ENCODE measurements around the gene OR2A2. TPM values are rescaled to one million over a fixed set of nuclear protein-coding genes. Genes with fewer than 3 reads are reported as not detected.
A peak's percentile ranks its signal among the peaks of the same experiment; 100 is the strongest.
"Not testable (repeated sequence)": the region's sequence is repeated elsewhere in the genome, so short reads cannot be mapped to it uniquely, and the experiment has no call there.

OR2A2 gene
- total RNA-seq, 2 donors from 2014 or later, result not detected

DNA sequence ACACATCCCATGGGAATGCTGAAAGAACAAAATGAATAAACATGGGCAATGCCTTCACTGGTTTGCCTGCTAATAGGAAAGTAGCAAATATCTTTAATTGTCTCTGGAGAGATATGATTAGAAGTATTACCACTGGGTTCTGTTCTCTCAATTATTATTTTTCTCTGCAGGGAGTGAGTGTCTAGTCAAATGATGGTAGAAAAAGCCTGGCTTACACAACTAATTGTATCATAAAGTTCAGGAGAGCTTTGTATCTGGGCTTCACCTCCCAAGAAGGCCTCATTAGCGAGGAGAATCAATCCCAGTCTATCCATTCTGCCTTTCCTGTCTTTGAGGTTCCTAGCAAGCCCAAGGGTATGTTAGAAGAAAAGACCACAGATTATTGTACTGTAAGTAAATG, 13.5 kb downstream of the OR2A2 start, which contains the start of gene OR2A14:
Gene OR2A14 (plus strand): TSS at position 301 of the 400 bp plus-strand sequence. CDS start 5,937 bp downstream, outside the sequence.
- no peak for TF ChIP-seq CTCF (IDR thresholded peaks at IDR 0.05)

GRCh38 chr7:144127714-144128334, 18.4 kb downstream of the OR2A2 start:
- H3K4me1 ChIP-seq, result no peaks in the 10 kb centered on the region
- peak; percentile 86 for TF ChIP-seq CTCF (IDR thresholded peaks at IDR 0.05)
- intact Hi-C loops (cut with DNase I), result no loop called here
- H3K27ac ChIP-seq, result no peak overlapping the region
- no peak overlapping the region for H3K9ac ChIP-seq (ENCODE audit: low read depth in 2 of 2, low read length in 2 of 2)
- H3K36me3 ChIP-seq, result no peaks in the 10 kb centered on the region
- DNase-seq, result peak; percentile 92
- no peak overlapping the region for H3K4me3 ChIP-seq
- H3K27me3 ChIP-seq, result no peaks in the 10 kb centered on the region
- H3K9me3 ChIP-seq, result no peaks in the 10 kb centered on the region

More for the DNA sequence above, 13.5 kb downstream of the OR2A2 start, which contains the start of gene OR2A14:
- Histone ChIP-seq H3K27me3 (no peaks in the 10 kb centered on the region), H3K9ac (ENCODE audit: low read depth in 2 of 2, low read length in 2 of 2) (no peak within 1 kb of the TSS), H3K36me3 (no peaks in the 10 kb centered on the region), H3K27ac (no peak within 1 kb of the TSS), H3K4me3 (no peak within 1 kb of the TSS), H3K4me1 (no peaks in the 10 kb centered on the region), H3K9me3 (no peaks in the 10 kb centered on the region)
- no peak for DNase-seq
- intact Hi-C loops (cut with DNase I), result loop anchor here (5.0 kb wide), 1 partner anchor 391 kb away; no protein-coding TSS in a partner anchor

DNA sequence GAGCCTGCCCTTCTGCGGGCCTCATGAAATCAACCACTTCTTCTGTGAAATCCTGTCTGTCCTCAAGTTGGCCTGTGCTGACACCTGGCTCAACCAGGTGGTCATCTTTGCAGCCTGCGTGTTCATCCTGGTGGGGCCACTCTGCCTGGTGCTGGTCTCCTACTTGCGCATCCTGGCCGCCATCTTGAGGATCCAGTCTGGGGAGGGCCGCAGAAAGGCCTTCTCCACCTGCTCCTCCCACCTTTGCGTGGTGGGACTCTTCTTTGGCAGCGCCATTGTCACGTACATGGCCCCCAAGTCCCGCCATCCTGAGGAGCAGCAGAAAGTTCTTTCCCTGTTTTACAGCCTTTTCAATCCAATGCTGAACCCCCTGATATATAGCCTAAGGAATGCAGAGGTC, 20.2 kb downstream of the OR2A2 start:
- H3K36me3 ChIP-seq; H3K9ac ChIP-seq (ENCODE audit: low read depth in 2 of 2, low read length in 2 of 2); H3K27me3 ChIP-seq; H3K9me3 ChIP-seq; intact Hi-C loops (cut with DNase I); H3K4me1 ChIP-seq; H3K27ac ChIP-seq; H3K4me3 ChIP-seq; DNase-seq: not testable (repeated sequence)

DNA sequence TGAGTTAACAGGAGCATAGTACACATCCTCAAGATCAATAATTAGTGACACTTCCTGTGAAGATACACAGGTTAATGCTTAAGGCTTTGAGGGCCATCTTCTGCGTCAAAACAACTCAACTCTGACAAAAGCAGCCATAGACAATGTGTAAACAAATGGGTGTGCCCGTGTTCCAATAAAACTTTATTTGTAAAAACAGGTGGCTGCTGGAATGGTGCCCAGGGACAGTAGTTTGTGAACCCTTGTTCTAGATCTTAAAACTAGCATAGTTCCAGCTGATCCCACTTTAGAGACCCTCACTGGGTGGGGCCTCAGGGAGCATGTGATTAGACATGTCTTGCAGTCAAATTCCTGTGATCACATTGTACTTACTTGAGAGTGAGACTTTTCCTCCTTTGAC, 21.3 kb downstream of the OR2A2 start:
- H3K27ac ChIP-seq, result no peak overlapping the region

DNA sequence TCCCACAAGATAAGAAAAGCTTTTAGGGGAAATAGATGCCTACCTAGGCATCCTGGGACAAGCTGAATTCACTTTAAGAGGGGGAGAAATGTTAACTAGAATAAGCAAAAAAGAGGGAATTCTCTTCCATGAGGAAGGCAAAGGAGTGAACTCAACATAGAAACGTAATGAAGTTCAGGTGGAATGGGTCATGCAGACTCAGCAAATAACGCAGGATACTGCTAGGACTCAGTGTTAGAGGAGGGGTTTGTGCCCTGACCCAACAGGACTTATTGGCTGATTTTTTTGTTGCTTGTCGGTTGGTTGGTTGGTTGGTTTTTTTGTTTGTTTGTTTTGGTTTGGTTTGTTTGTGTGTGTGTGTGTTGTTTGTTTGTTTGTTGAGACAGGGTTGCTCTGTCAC, 22.9 kb downstream of the OR2A2 start:
- Histone ChIP-seq H3K9ac (ENCODE audit: low read depth in 2 of 2, low read length in 2 of 2) (no peak overlapping the region), H3K9me3 (no peaks in the 10 kb centered on the region), H3K27me3 (no peaks in the 10 kb centered on the region), H3K4me3 (no peak overlapping the region), H3K27ac (no peak overlapping the region), H3K36me3 (no peaks in the 10 kb centered on the region), H3K4me1 (no peaks in the 10 kb centered on the region)
- no peak for DNase-seq
- intact Hi-C loops (cut with DNase I), result no loop called here
- no peak for TF ChIP-seq CTCF (IDR thresholded peaks at IDR 0.05)

More for the DNA sequence above, 21.3 kb downstream of the OR2A2 start:
- no peaks in the 10 kb centered on the region for H3K4me1 ChIP-seq
- no peak for DNase-seq
- no peaks in the 10 kb centered on the region for H3K9me3 ChIP-seq
- no peak for TF ChIP-seq CTCF (IDR thresholded peaks at IDR 0.05)
- H3K4me3 ChIP-seq, result no peak overlapping the region
- H3K36me3 ChIP-seq, result no peaks in the 10 kb centered on the region
- no peaks in the 10 kb centered on the region for H3K27me3 ChIP-seq
- H3K9ac ChIP-seq (ENCODE audit: low read depth in 2 of 2, low read length in 2 of 2), result no peak overlapping the region
- intact Hi-C loops (cut with DNase I), result no loop called here

DNA sequence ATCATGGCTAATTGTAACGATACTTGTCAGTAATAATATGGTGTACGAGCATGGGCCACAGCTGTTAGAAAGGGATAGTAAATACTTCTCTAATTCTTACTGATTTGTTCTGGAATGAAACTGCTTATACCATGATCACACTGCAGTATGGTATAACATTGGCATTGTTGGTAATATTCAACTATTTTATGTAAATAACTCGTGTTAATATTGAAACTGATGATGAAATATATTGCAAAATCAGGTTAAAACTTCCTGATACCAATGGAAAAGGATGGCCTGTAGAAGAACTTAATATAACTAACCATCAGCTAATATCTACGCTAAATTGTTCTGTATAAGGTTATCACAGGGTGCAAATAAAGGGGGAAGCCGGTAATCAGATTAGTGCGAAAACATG, 23.9 kb downstream of the OR2A2 start:
- Histone ChIP-seq H3K36me3 (no peaks in the 10 kb centered on the region), H3K27ac (no peak overlapping the region), H3K9me3 (no peaks in the 10 kb centered on the region), H3K4me1 (no peaks in the 10 kb centered on the region), H3K9ac (ENCODE audit: low read depth in 2 of 2, low read length in 2 of 2) (no peak overlapping the region), H3K27me3 (no peaks in the 10 kb centered on the region), H3K4me3 (no peak overlapping the region)
- DNase-seq, result no peak
- no peak for TF ChIP-seq CTCF (IDR thresholded peaks at IDR 0.05)
- intact Hi-C loops (cut with DNase I), result no loop called here

Measured in colonic mucosa (tissue), 4 donors.